Fibroblast of lung (primary cell): ENCODE measurements around the gene FBXO31. TPM values are rescaled to one million over a fixed set of nuclear protein-coding genes. Genes with fewer than 3 reads are reported as not detected.

Experiments
- DNase-seq, 2 donors: peaks; one replicate each; pipeline versions ENCODE4 v3.0.0 to v3.0.0-alpha.2; 2010; ENCODE audit warnings: low read depth in 2 of 2
- H2AFZ ChIP-seq: 2 replicates; pipeline ENCODE4 v1.5.1; 2012; ENCODE audit warnings: low read length, control low read depth, inconsistent platforms
- H3K27ac ChIP-seq: 2 replicates; pipeline ENCODE4 v1.5.1; 2011; ENCODE audit warnings: low read length, control low read depth; ENCODE audit not compliant: insufficient read depth
- H3K27me3 ChIP-seq: 2 replicates; pipeline ENCODE4 v1.5.1; 2011; ENCODE audit warnings: mild to moderate bottlenecking, low read length; ENCODE audit not compliant: control insufficient read depth, insufficient read depth
- H3K36me3 ChIP-seq: 2 replicates; pipeline ENCODE4 v1.5.1; 2011; ENCODE audit warnings: low read length; ENCODE audit not compliant: control insufficient read depth, insufficient read depth
- H3K4me1 ChIP-seq: 2 replicates; pipeline ENCODE4 v1.5.1; 2011; ENCODE audit warnings: low read length; ENCODE audit not compliant: control insufficient read depth, insufficient read depth; ENCODE audit errors: extremely low read depth
- H3K4me2 ChIP-seq: 2 replicates; pipeline ENCODE4 v1.5.1; 2011; ENCODE audit warnings: low read length, control low read depth; ENCODE audit not compliant: insufficient read depth; ENCODE audit errors: extremely low read depth
- H3K4me3 ChIP-seq, 4 experiments: fragments of 200-600 bp in 1 of 4; sonication (generic) in 1 of 4; replicated peaks in 1 of 4; 2 replicates each; pipeline ENCODE4 v1.5.1; 2011 to 2016; ENCODE audit warnings: low read length in 4 of 4, low read depth in 3 of 4, mild to moderate bottlenecking in 3 of 4, control low read depth in 2 of 4, inconsistent platforms in 1 of 4, mixed read lengths in 1 of 4; ENCODE audit not compliant: insufficient read depth in 1 of 4; ENCODE audit errors: control extremely low read depth in 1 of 4
- H3K79me2 ChIP-seq: 2 replicates; pipeline ENCODE4 v1.5.1; 2012; ENCODE audit warnings: mild to moderate bottlenecking, low read length, inconsistent platforms; ENCODE audit not compliant: control insufficient read depth, insufficient read depth
- H3K9ac ChIP-seq: 2 replicates; pipeline ENCODE4 v1.5.1; 2011; ENCODE audit warnings: mild to moderate bottlenecking, low read length, control low read depth; ENCODE audit not compliant: insufficient read depth
- H3K9me3 ChIP-seq: 2 replicates; pipeline ENCODE4 v1.5.1; 2012; ENCODE audit warnings: low read depth, low read length; ENCODE audit not compliant: control insufficient read depth, insufficient read depth
- H4K20me1 ChIP-seq: 2 replicates; pipeline ENCODE4 v1.5.1; 2011; ENCODE audit warnings: low read length; ENCODE audit not compliant: control insufficient read depth, insufficient read depth; ENCODE audit errors: extremely low read depth
- CTCF ChIP-seq, 2 donors: IDR thresholded peaks in 1 of 2; conservative IDR thresholded peaks in 1 of 2; 1 replicate in 1 of 2; 2 replicates in 1 of 2; pipeline ENCODE4 v1.5.1; 2011 to 2012; ENCODE audit warnings: low read length in 2 of 2, control low read depth in 1 of 2, inconsistent platforms in 1 of 2, low read depth in 1 of 2, mild to moderate bottlenecking in 1 of 2
- EZH2 ChIP-seq: IDR thresholded peaks from 2 replicates; pipeline ENCODE4 v1.5.1; 2012; ENCODE audit warnings: low read length, control low read depth, mild to moderate bottlenecking; ENCODE audit errors: missing control alignments
- polyA plus RNA-seq, 2 donors: library from polyadenylated mRNA; depleted of rRNA in 1 of 2; stranded (reverse) in 1 of 2; unstranded in 1 of 2; fragments of >200 nt; gene quantifications; 2 replicates each; pipeline ENCODE4 v1.2.1, GENCODE V29; 2011 to 2012; ENCODE audit warnings: missing spikeins in 1 of 2
- total RNA-seq: library from RNA; depleted of rRNA; stranded (reverse); fragments of >200 nt; gene quantifications from 2 replicates; pipeline ENCODE4 v1.2.1, GENCODE V29; 2014

FBXO31 gene
- total and polyA plus RNA-seq, 2 donors (not counting 1 experiment from before 2014, with no cell fraction given) = 17.6 to 40.3 TPM

GRCh38 chr16:87395181-87395842 lies 11.7 kb upstream of the FBXO31 start:
- Histone ChIP-seq H3K9ac (no peak overlapping the region), H3K79me2 (peaks cover 58% of the 10 kb centered on the region)

GRCh38 chr16:87393680-87394055 lies 10.1 kb upstream of the FBXO31 start:
- Histone ChIP-seq H3K9ac (no peak overlapping the region), H3K36me3 (peaks cover under 1% of the 10 kb centered on the region), H3K4me1 (peaks cover 8% of the 10 kb centered on the region), H3K27ac (no peak overlapping the region), H3K27me3 (no peaks in the 10 kb centered on the region), H3K79me2 (peaks cover 53% of the 10 kb centered on the region), H4K20me1 (peaks cover 3% of the 10 kb centered on the region), H3K4me2 (peak overlapping the region; percentile 97), H3K9me3 (no peaks in the 10 kb centered on the region), H3K4me3 (peak overlapping the region; percentile 70 to 99 (median 92)), H2AFZ (no peak overlapping the region)
- no peak for TF ChIP-seq CTCF (conservative IDR thresholded peaks at IDR 0.05 in 1 of 2, IDR thresholded peaks at IDR 0.05 in 1 of 2; ENCODE audit: low read depth in 1 of 2, low read length in 2 of 2)
- no peak for TF ChIP-seq EZH2
- DNase-seq = no peak

More at GRCh38 chr16:87395181-87395842, 11.7 kb upstream of the FBXO31 start:
- DNase-seq = no peak
- H3K27ac ChIP-seq = no peak overlapping the region
- H3K9me3 ChIP-seq = no peaks in the 10 kb centered on the region
- H3K4me2 ChIP-seq = no peak overlapping the region
- peaks cover 6% of the 10 kb centered on the region for H3K36me3 ChIP-seq
- no peaks in the 10 kb centered on the region for H3K27me3 ChIP-seq
- peaks cover 3% of the 10 kb centered on the region for H4K20me1 ChIP-seq
- TF ChIP-seq CTCF (conservative IDR thresholded peaks at IDR 0.05 in 1 of 2, IDR thresholded peaks at IDR 0.05 in 1 of 2; ENCODE audit: low read depth in 1 of 2, low read length in 2 of 2) (no peak), EZH2 (no peak)
- H3K4me3 ChIP-seq = peak overlapping the region in 1 of 4 experiments; percentile 90
- no peak overlapping the region for H2AFZ ChIP-seq
- H3K4me1 ChIP-seq = peaks cover 8% of the 10 kb centered on the region

GRCh38 chr16:87392821-87393679 lies 9.5 kb upstream of the FBXO31 start:
- H3K36me3 ChIP-seq = no peaks in the 10 kb centered on the region
- H3K27me3 ChIP-seq = no peaks in the 10 kb centered on the region
- H3K27ac ChIP-seq = peak overlapping the region; percentile 76
- TF ChIP-seq EZH2 (no peak), CTCF (conservative IDR thresholded peaks at IDR 0.05 in 1 of 2, IDR thresholded peaks at IDR 0.05 in 1 of 2; ENCODE audit: low read depth in 1 of 2, low read length in 2 of 2) (peak; percentile 25 to 41)
- peak; percentile 51 to 59 for DNase-seq
- peak overlapping the region; percentile 88 for H3K9ac ChIP-seq
- peaks cover 8% of the 10 kb centered on the region for H3K4me1 ChIP-seq
- peak overlapping the region; percentile 97 for H3K4me2 ChIP-seq
- peaks cover 3% of the 10 kb centered on the region for H4K20me1 ChIP-seq
- no peaks in the 10 kb centered on the region for H3K9me3 ChIP-seq
- H3K4me3 ChIP-seq = peak overlapping the region; percentile 70 to 99 (median 92)
- no peak overlapping the region for H2AFZ ChIP-seq
- H3K79me2 ChIP-seq = peaks cover 48% of the 10 kb centered on the region
